NCI-H146 treated with DMSO at 0.1 percent for 48 hours (cell line): ENCODE data around the gene BLOC1S4.
"Not testable (repeated sequence)": the region's sequence is repeated elsewhere in the genome, so short reads cannot be mapped to it uniquely, and the experiment has no call there.

Experiments
- DNase-seq: peaks from one replicate; lab custom pipeline; 2025; ENCODE audit not compliant: unreplicated experiment; lab: John Stamatoyannopoulos, UW

The BLOC1S4 gene

GRCh38 chr4:6716018-6716911, at the start of gene BLOC1S4:
BLOC1S4 (plus strand) TSS chr4:6716174; CDS start chr4:6716210, 36 bp downstream.
- peak; percentile 81 for DNase-seq

GRCh38 chr4:6668391-6668790, 47.6 kb upstream of the BLOC1S4 start:
- DNase-seq: no peak

- DNase-seq: no peak
These were observed 44.3 kb upstream of the BLOC1S4 start for GRCh38 chr4:6671648-6672047.

GRCh38 chr4:6672131-6672530, 43.8 kb upstream of the BLOC1S4 start:
- no peak for DNase-seq

GRCh38 chr4:6672541-6673190, 43.3 kb upstream of the BLOC1S4 start:
- not testable (repeated sequence) for DNase-seq

- DNase-seq: peak; percentile 9
These were observed 42.7 kb upstream of the BLOC1S4 start for GRCh38 chr4:6673191-6673659.

- peak; percentile 79 for DNase-seq
These were observed 42.1 kb upstream of the BLOC1S4 start for GRCh38 chr4:6673660-6674499.

- peak; percentile 60 for DNase-seq
These were observed 41.3 kb upstream of the BLOC1S4 start for GRCh38 chr4:6674500-6675149.

- no peak for DNase-seq
These were observed 39.0 kb upstream of the BLOC1S4 start for GRCh38 chr4:6676722-6677558.

- DNase-seq: no peak
These were observed 35.5 kb upstream of the BLOC1S4 start for GRCh38 chr4:6680372-6681034.

GRCh38 chr4:6681191-6681590, 34.8 kb upstream of the BLOC1S4 start:
- peak; percentile 1 for DNase-seq

- DNase-seq: no peak
These were observed 32.9 kb upstream of the BLOC1S4 start for GRCh38 chr4:6682862-6683590.

GRCh38 chr4:6684656-6685055, 31.3 kb upstream of the BLOC1S4 start:
- DNase-seq: no peak

- DNase-seq: no peak
These were observed 29.7 kb upstream of the BLOC1S4 start for GRCh38 chr4:6686104-6686787.

- no peak for DNase-seq
These were observed 27.8 kb upstream of the BLOC1S4 start for GRCh38 chr4:6687947-6688878.

- no peak for DNase-seq
These were observed 27.0 kb upstream of the BLOC1S4 start for GRCh38 chr4:6688879-6689505.
